ENCODE results near the gene WDR49.

DNA sequence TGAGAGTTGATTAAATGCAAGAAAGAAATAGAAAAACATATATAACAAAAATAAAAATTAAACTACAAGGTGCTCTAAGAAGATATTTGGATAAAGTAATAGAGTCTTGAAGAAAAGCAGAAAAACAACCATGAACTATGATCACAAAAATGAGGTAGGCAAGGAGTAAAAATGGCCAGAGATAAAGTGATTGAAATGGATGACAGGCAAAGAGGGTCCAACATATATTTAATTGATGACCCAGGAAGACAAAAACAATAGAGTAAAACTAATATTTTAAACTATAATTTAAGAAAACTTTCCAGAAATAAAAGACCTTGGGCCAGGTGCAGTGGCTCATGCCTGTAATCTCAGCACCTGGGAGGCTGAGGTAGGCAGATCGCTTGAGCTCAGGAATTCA is 22.1 kb upstream of the WDR49 start:
- TF ChIP-seq, protein P1, sequence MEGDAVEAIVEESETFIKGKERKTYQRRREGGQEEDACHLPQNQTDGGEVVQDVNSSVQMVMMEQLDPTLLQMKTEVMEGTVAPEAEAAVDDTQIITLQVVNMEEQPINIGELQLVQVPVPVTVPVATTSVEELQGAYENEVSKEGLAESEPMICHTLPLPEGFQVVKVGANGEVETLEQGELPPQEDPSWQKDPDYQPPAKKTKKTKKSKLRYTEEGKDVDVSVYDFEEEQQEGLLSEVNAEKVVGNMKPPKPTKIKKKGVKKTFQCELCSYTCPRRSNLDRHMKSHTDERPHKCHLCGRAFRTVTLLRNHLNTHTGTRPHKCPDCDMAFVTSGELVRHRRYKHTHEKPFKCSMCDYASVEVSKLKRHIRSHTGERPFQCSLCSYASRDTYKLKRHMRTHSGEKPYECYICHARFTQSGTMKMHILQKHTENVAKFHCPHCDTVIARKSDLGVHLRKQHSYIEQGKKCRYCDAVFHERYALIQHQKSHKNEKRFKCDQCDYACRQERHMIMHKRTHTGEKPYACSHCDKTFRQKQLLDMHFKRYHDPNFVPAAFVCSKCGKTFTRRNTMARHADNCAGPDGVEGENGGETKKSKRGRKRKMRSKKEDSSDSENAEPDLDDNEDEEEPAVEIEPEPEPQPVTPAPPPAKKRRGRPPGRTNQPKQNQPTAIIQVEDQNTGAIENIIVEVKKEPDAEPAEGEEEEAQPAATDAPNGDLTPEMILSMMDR (IDR thresholded peaks at IDR 0.05), result no peak
- TF ChIP-seq POLR2A (IDR thresholded peaks at IDR 0.05) (no peak), POLR2AphosphoS5 (IDR thresholded peaks at IDR 0.05; ENCODE audit: insufficient read depth in 1 of 2, low read depth in 1 of 2) (no peak)

All from vagina (tissue), 2 donors.